Suppressor macrophage treated with lipopolysaccharide for 4 hours (primary cell): ENCODE measurements around the gene LPAR1.

Source experiments
- DNase-seq: peaks from one replicate; pipeline ENCODE4 v3.0.0-alpha.2; 2020

Gene LPAR1

DNA sequence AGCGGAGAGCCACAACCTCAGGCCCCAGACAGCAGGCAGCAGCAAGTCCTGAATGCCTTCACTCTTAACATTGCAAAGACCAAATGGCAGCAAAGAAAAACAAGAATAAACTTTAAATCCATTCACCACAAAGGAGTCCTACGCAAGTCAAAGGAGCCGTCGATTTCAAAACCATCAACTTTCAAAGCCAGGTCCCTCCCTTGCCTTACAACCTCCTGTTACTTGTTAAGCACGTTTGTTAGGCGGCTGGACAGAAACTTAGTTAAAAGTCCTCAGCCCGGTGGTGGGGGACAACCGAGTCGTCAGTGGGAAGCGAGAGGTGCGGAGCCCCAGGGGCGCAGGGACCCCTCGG is 938 bp downstream of the LPAR1 start:
- DNase-seq, result peak; percentile 27

DNA sequence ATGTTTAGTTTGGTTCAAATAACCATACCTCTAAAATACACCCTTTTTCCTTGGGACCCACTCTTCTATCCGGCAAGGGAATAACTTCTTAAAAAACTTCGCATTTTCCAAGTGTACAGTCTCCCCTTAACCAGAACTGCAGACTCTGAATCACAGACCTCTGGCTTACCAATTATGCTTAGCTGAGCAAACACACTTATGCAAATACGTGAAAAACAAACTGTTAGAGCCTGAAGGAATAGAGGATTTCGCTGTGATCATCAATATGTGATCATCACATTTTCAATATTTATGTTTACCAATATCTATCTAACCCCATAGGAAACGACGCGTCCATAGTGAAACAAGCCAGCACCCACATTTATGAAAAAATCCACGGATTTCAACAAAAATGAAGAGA is 1.3 kb downstream of the LPAR1 start:
- peak; percentile 21 for DNase-seq

DNA sequence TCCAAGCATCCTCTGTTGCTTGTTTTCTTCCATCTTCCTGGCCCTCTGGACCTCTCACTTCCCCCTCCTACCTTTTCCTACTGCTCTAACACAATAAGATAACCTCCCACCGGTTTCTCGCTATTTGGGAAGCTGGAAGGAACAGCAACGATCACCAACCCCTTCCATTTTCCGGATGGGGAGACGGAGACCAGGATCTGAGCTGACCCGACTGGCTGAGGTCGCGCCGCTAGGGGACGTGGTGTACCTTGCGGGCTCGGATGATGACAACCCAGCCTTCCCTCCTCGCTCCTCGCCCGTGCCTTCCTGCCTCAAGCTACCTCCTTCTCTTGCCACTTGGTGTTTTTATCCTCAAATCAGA is 1.9 kb downstream of the LPAR1 start:
- DNase-seq, result peak; percentile 64

DNA sequence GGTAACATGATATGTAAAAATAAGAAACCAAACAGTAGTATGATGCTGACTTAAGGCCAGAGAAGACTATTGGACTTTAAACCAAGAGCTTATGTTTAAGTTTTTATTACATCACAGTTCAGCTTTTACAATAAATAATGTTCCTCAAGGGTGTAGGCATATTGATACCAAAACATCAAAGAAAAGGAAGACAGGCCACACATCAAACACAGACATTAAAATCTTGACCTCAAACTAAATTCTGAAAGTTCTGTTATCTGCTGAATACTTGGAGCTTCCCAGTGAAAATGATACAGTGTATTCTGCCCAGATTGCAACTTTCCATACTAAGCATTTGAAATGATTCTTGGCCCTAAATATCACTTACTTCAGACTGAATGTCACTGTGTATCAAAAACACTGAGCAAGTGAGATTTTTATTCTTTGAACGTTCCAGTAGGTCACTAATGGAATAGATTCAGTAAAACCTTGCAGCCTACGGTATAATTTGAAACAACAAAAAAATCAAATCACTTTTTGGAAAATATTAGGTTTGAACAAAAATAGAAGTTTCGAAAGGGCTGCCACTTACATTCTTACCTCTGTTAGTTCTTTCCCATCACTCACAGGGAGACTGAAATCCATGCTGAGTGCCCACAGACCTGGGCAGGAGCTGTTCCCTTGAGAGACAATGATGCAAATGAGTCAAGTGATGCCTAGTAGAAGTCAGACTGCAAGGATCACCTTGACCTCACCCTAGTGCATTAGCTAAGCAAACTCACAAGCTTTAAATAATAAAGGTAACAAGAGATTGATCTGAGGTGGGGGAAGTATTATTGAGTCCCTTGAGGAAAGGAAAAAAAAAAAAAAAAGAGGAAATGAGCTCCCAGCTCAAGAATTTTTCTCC is 2.5 kb downstream of the LPAR1 start:
- DNase-seq, result no peak

DNA sequence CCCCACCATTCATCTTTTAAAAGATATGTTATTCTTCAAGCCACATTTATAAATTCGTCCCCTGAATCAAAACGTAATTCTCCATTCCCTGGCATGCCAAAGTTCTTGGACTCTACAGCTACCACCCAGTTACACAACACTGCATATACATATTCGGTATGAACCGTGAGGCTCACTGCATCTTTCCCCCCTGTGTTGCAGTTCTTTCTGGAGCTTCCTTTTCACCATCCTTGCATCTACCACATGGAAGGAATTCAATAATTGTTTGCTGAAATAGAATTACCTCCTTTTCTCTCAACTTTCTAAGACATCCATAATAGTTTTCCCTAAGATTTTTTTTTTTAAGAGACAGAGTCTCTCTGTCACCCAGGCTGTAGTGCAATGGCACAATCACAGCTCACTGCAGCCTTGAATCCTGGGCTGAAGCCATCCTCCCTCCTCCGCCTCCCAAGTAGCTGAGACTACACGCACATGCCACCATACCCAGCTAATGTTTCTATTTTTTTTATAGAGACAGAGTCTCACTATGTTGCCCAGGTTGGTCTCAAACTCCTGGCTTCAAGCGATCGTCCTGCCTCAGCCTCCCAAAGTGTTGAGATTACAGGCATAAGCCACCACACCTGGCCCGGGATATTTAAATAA is 3.3 kb downstream of the LPAR1 start:
- no peak for DNase-seq

DNA sequence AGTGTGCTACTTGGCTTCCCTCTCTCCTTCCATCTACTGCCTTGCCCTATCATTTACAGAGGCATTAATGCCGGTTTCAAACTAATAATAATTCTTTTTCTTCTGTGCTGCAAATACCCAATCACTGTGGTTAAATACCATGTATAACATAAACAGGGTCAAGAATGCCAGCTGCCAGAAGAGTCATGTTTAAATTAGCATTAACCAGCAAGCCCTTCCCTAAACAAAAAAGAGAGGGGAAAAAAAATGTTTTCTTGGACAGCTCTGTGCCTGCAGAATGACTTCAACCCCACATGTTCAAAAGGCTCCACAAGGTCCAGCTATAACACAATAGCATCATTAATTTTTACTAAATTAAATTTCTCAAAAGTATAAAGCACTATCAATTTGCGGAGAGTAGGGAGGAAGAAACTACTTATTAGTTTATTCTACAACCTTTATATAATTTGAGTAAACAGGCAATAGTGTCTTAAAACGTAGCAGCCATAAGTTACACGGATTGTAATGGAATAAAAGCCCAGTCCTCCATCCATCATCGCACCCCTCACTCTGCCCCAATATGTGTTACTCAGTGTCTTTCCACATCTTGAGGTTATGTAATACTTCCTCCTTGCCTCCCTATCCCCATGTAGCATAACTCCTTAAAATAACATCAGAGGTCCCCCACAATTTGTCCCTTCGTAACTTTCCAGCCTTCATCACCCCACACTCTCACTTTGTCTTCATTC is 3.9 kb downstream of the LPAR1 start:
- no peak for DNase-seq

DNA sequence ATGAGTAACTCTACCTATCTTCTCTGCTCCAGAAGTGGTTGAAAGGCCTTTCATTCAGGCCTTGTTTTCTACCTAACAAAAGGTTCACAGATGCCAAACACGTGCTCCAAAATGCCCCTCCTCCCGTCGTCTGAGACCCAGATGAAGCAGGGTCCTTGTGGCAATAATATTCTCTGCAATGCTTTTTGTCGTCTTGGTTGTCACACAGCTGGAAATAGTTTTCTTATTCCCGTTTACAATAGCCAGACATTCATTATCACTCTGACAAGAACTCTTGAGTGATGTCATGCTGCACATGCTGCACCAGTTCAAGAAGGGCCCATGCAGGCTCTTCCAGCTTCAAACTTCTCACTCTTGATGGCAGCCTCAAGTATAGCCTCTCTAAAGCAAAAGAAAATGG is 7.8 kb downstream of the LPAR1 start:
- DNase-seq, result no peak

DNA sequence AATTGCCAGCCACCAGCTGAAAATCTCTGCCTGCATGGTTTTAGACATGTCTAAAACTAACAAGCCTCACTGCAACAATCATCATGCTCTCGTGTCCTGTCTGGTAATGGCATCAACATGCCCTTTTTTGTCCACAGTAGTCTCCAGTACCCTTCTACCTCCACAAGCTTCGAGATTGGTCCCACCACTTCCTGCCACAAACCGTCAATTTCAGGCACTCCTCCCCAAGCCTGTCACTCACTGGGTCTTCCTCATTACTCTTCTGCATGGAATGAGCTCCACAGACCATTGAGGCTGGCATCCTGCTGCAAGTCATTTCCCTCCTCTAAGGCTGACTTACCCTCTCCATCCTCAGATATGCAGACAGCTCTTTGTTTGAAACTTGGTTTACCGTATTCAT is 9.0 kb downstream of the LPAR1 start:
- no peak for DNase-seq

DNA sequence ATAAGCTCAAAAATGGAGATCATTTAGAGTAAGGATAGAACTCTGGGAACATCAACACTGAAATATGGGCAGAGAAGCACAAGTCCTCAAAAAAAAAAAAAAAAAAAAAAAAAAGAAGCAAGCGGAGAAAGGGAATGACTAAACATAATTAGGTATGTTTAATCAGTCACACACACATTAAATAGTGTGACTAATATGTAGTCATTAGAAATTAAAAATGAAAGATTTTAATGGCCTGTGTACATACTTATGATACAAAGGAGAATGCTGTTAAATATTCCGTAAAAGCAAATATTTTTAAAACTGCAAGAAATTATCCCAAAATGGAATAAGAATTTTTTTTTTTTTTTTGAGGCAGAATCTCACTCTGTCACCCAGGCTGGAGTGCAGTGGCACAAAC is 10.5 kb downstream of the LPAR1 start:
- DNase-seq, result no peak

DNA sequence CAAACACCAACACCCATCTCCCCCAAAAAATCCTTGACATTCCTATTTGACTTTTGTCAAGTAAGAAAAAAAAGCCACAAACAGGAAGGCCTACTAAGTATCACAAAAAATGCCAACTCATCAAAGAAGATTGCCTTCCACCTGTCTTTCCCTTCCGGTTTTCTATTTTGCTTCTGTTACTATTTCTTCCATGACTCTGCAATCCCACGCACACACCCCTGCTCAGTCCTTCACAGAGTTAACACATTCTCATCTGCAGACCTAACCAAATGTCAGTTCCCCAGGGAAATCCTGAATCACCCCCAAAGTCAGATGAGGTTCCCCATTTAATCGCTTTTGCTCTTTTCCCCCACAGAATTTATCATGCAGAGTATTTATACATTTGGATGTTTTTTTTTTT is 15.1 kb downstream of the LPAR1 start:
- peak; percentile 53 for DNase-seq

DNA sequence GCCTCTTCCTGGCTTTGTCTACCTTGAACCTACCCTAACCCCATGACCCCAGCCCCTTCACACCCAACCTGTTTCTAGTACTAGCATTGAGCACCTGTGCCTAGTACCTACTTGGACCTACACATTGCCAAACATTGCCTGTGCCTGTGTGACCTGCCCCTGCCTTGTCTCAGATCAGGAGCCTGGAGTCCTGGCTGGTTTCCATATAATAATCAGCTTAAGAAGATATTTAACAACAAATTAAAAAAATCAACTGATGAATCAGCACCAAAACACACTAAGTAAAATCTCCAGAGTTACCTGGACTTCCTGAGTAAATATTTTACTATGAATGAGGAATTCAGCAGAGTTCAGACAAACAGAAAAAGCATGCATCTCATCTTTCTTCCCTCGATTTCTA is 17.7 kb downstream of the LPAR1 start:
- DNase-seq, result no peak

DNA sequence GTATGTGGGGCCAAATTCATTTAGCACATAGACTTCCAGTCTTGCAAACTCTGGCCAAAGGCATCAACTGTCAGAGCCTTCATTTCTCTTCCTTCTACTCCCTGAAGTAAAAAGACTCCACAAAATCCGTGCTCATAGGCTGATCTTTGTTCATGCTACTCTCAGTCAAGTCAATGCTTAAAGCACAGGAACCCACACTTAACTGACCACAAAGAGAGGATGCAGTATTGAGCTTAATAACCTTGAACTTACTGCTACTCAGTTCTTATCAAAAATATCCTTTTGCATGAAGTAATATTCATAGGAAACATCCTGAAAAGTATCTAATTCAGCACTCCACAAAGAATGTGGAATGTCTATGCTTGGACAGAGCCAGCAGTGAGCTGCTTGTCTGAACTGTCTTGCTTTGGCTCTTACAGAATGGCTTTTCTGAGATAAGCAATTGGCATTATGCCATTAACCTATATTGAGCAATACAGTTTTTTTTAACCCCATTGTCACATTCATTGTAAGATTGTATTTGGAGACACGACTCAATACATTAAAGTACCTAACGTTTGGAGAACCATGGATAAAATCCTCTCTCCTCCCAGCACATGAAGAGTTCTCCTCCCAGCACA is 21.7 kb downstream of the LPAR1 start:
- no peak for DNase-seq

DNA sequence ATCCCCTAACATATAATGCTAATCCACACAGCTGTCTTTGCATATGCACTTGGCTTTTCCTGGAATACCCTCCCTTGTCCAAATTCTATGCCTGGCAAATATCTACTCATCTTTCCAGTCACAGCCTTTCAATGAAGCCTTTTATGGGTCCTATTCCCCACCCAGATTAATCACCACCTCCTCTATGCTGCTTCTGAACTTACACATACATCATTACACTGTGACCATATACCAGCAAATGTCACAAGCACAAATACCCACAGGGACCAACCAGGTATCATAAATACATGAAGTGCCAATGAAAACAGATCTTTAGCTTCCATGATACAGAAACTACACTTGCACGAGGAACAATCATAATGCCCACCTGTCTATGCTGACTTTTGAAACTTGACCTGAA is 22.3 kb downstream of the LPAR1 start:
- no peak for DNase-seq

DNA sequence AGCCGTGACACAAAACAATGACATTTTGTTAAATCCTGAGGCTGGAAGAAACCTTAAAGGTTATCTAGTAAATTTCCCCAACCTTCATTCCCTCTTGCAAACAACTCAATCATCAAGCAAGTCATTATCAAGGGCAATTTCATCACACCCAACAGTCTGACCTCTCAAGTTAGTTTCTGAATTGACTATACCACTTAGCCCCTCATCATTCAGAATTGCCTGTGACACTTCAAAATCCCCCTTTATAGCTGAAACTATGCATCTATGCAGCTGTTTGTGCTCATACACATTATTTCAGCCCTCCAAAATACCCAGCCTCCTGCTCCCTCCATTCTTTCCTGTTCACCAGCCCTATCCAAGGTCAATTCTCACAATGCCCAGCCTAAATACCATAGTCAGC is 24.6 kb downstream of the LPAR1 start:
- no peak for DNase-seq

DNA sequence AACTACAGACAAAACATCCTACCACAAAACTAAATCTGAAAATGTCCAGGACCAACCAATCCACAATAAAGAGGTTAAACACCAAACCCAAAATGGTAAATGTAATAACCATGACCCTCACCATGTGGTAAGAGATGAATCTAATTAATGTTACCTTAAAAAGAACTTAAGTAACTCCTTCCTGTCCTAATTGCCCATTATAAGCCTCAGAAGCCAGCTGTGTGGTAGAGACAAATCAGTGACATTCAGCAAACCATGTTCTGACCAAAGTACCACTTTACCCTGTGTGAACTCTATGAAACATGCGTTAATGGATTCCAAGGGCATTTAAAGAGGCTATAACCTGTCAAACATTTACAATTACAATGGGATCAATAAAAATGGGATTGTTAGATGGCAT is 25.0 kb downstream of the LPAR1 start:
- no peak for DNase-seq

DNA sequence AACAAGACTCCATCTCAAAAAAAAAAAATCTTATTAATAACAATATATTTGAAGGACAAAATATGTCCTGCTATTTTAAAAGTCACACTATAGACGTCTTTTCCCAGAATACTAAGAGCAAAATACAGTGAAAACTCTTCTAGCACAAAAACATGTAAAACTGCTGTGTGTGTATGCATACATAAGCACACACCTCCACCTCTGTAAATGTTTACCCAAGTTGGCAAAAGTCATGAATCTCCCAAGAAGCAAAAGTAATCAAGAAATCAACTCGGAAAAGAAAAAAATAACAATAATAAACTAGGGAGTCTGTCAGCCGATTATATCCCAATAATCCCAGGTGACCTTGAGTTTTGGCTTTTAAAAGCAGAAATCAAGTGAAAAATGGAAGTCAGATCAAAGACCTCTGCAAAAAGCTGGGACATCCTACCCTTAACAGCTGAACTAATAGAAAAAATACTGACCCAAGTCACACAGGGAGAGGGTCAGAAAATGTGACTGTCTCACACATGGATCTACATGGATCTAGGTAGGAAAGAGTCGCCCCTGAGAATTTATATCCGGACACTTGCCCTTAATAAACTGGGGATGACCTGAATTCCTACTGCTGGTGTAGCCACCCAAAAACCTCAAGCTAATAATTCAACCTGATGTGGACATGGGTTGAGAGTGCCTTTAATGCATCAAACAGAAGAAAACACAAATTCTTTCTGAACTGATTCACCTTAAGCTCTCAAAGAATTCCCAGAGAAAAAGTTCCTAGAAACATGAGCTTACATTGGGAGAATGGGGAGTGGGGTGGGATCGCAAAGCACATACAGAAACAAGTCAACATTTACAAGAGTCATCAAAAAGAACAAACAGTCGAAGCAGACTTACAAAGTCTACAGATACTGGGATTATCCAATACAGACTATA is 29.9 kb downstream of the LPAR1 start:
- no peak for DNase-seq

DNA sequence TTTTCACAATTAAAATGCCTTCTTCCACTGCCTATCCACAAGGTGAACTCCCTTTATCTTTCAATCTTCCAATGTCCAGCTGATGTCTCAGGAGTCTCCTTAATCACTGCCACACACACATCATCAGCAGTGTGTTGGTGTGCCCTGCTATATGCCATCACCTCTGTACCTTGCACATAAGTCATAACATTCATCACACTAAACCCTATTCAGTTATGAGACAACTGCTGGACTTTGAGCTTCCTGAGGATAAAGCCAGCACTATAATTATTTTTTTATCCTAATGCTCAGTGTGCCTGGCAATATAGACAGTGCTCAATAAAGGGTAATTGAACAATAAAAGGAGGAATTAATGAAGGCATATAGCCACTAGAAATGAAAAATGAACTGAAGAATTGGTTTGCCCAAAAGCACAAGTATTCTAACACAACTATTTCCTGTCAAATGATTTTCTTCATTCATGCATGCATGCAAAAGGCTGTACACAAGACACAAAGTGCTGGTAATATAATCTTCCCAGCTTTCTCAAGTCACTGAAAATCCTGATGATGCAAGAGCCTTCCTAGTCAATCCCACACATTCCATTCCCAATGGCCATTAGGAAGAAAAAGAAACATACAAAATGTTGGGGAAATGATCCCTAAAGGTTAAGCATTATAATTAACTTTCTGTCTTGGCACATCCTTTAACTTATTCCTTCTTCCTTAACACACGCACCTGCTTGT is 32.4 kb downstream of the LPAR1 start:
- DNase-seq, result no peak

DNA sequence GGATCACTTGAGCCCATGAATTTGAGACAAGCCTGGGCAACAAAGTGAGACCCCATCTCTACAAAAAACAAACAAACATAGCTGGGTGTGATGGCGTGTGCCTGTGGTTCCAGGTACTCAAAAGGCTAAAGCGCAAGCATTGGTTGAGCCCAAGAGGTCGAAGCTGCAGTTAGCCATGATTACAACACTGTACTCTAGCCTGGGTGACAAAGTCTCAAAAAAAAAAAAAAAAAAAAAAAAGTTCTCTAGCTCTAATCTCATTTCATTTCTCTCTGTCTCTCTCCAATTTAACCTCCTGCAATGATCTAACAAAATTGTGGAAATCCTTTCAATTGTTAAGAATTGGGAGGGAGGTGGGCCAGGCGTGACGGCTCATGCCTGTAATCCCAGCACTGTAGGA is 33.3 kb downstream of the LPAR1 start:
- DNase-seq, result no peak

DNA sequence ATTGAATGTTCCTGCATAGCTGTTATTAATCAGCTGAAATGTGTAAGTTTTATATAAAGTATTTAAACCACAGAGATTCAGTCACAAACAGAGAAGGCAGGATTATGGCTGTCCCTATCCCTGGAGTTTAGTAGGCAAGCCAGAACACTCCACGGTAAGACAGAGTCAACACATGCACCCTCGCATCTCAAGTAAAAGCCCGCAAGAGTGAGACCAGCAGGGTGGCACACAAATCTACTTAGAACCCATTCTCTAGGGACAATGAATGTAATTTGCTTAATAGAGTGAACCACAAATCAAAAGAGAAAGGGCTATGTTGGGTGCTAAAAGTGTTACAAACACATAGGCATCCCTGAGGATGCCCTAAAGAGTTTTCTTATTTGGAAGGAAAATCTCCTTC is 35.1 kb downstream of the LPAR1 start:
- DNase-seq, result no peak

DNA sequence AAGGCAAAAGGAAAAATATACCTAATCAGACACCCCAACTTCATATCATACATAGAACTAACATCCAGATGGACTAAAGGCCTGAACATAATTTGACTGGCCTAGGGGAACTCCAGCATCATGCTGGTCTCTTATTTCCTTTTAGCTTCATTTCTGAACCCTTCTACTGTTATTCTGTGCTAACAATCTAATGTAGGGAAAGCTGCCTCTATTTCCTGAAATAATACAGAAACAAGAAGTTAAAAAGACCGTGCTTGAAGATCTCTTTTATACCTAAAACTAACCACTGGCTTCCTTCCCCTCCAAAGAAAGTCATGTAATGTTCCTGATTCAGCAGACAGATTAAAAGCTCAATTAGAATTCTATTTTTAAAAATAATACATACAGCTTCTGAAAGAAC is 36.7 kb downstream of the LPAR1 start:
- DNase-seq, result peak; percentile 38

DNA sequence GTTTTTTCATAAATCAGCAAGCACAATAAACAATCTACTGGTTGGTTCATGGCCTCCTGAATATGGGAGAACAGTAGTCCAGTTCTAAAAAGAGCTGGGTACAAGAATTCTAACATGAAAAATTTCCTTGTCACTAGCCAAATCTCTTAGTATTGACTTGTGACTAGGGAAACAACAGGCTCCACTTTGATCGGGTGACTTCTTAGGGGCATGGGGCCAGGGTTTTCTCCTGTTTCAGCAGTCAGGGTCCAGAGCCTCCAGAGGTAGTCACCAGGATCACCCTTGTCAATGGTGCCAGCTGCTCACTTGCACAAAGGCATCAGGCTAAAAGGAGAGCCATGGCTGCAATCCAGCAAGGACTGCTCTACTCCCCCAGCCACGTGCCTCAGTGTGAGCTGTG is 38.1 kb downstream of the LPAR1 start:
- no peak for DNase-seq

DNA sequence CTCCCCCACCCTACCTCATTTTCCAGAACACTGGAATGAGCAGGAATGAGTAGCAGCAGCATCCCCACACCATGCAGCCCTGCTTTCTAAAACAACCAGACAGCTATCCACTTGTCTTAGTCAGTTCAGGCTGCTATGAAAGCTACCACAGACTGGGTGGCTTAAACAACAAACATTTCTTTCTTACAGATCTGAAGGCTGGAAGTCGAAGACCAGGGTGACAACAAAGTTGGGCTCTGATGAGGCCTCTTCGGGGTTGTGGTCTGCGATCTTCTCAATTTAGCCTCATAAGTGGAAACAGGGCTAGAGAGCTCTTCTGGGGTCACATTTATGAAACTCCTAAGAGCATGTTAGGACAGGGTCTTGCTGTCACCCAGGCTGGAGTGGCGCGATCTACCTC is 38.9 kb downstream of the LPAR1 start:
- no peak for DNase-seq
